GM12874 (cell line): Measurements from ENCODE around the gene GLP2R.

ENCODE experiments used
- CTCF ChIP-seq: IDR thresholded peaks from 2 replicates; pipeline ENCODE4 v1.5.1; 2011; ENCODE audit warnings: low read depth, mild to moderate bottlenecking, control low read depth, low read length, moderate library complexity; ENCODE audit not compliant: insufficient read depth

GLP2R gene

GRCh38 chr17:9875441-9875840 is 49.7 kb downstream of the GLP2R start:
- TF ChIP-seq CTCF = no peak

- TF ChIP-seq CTCF = no peak
Observed at GRCh38 chr17:9878356-9878755, 52.6 kb downstream of the GLP2R start.

GRCh38 chr17:9878786-9879525 is 53.2 kb downstream of the GLP2R start:
- TF ChIP-seq CTCF = no peak

- TF ChIP-seq CTCF = no peak
Observed at GRCh38 chr17:9880582-9880999, 54.9 kb downstream of the GLP2R start.

GRCh38 chr17:9883451-9883850 is 57.7 kb downstream of the GLP2R start:
- no peak for TF ChIP-seq CTCF

- TF ChIP-seq CTCF = no peak
Observed at GRCh38 chr17:9886141-9886930, 60.6 kb downstream of the GLP2R start.

GRCh38 chr17:9887508-9887907 is 61.8 kb downstream of the GLP2R start:
- no peak for TF ChIP-seq CTCF
